Hair follicle dermal papilla cell (primary cell): ENCODE data around the gene AQP3. TPM values are rescaled to one million over a fixed set of nuclear protein-coding genes. Genes with fewer than 3 reads are reported as not detected.

Experiments used
- small RNA-seq: library from RNA; depleted of rRNA; stranded (forward); fragments of <200 nt; gene quantifications from one replicate; pipeline ENCODE3, GENCODE V24; 2012
- total RNA-seq: library from RNA; depleted of rRNA; stranded (reverse); fragments of >200 nt; gene quantifications from 2 replicates; pipeline ENCODE4 v1.2.3, GENCODE V29; 2012

Gene AQP3
- 0.24 and 0.32 TPM in 2 replicates for total RNA-seq

GRCh38 chr9:33446946-33447798, at the start of gene AQP3:
AQP3 (minus strand) TSS chr9:33447593; CDS start chr9:33447530, 63 bp downstream.

DNA sequence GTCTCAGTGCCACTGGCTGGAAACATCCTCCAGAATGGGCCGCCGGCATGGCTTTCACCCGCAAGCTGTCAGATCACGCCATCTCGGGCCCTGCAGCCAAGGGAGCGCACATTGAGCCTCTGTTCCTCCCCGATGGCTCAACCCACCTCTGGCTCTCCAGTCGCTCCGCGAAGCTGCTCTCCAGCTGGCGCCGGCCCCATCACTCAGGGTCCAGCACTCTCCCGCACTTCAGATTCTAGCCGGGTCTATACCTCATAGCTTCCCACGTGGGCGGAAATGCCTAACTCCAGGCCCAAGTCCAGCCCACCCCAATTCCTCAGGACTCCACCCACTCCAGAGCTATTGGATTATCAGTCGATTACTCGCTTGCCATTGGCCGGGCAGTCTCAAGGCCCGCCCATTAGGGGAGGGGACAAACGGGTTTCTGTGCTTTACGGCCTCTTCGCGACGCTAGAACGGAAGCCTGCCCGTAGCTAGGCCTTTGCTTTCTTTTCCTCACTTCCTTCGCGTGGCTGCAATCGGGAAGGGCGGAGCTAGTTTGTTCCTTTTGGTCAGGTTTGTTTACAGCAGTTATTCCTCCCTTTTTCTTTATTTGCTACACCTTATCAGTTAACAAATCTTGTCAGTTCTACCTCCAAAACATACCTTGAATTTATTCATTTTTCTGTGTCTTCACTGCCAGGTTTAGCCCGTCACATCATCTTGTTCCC, 26.4 kb upstream of the AQP3 start, which contains the start of gene NOL6:
NOL6 (minus strand) TSS at position 282 of the 710 bp plus-strand sequence; CDS start at position 200, 82 bp downstream.

DNA sequence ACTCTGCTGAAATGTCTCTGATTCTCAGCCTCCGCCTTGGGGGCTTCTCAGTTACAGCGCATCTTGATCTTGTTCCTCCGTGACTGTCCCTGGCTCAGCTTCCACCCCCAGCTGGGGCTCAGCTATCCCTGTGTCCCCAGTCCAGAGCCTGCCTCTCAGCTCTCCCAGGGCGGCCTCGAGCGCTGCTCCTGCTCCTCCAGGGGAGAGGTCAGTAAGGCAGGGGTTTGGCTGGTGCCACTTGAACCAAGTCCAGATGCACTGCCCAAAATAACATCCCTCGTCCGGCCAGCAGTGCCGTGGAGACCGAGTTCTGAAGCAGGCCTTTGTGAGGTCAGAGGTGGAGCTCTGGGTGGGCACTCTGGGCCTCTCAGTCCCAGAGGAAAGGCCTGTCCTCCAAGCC, 45.0 kb downstream of the AQP3 start, which contains the start of gene AQP7:
AQP7 (minus strand) TSS at position 198 of the 400 bp plus-strand sequence. CDS start 1,306 bp downstream, outside the sequence.

Small RNAs within 50 kb of the gene (small RNA-seq; reads per million reads assigned to genes)
- gene AL356218.2 (not detected), gene MIR6851 (not detected)

Other genes starting within 250 kb of the AQP3 start
- not detected in 2 replicates for gene SPINK4, start 207.4 kb downstream of the AQP3 start, total RNA-seq
- gene BAG1, start 182.9 kb downstream of the AQP3 start, total RNA-seq, result 21.9 and 25.0 TPM in 2 replicates
- 45.6 and 55.6 TPM in 2 replicates for gene CHMP5, start 182.5 kb downstream of the AQP3 start, total RNA-seq
- gene NFX1, start 157.1 kb downstream of the AQP3 start, total RNA-seq, result 38.3 and 40.3 TPM in 2 replicates
- not detected in 2 replicates for gene AQP7, start 45.0 kb downstream of the AQP3 start, total RNA-seq
- gene NOL6, start 26.3 kb upstream of the AQP3 start, total RNA-seq, result 32.9 and 34.9 TPM in 2 replicates
- not detected in 2 replicates for gene ANKRD18B, start 76.7 kb upstream of the AQP3 start, total RNA-seq